Right cardiac atrium (tissue), 5 donors: ENCODE measurements around the gene MSANTD2. TPM values are rescaled to one million over a fixed set of nuclear protein-coding genes. Genes with fewer than 3 reads are reported as not detected.
A peak's percentile ranks its signal among the peaks of the same experiment; 100 is the strongest.

Experiments used
- ATAC-seq, 2 donors: fragments of 200-7000 bp; cut with Tn5 transposase; one replicate each; pipeline versions ENCODE4 v1.8.0 to v1.9.1; 2020; ENCODE audit warnings: moderate library complexity in 2 of 2, mild to moderate bottlenecking in 1 of 2
- DNase-seq, 3 donors: peaks; one replicate each; pipeline ENCODE4 v3.0.0-alpha.2; 2020
- H3K27ac ChIP-seq: one replicate; pipeline ENCODE4 v1.5.1; 2013; ENCODE audit warnings: mild to moderate bottlenecking, low read length, control low read depth, moderate library complexity
- H3K27me3 ChIP-seq: one replicate; pipeline ENCODE4 v1.6.1; 2013; ENCODE audit not compliant: control insufficient read depth, insufficient read depth
- H3K4me1 ChIP-seq: one replicate; pipeline ENCODE4 v1.6.1; 2013; ENCODE audit warnings: low read length; ENCODE audit not compliant: control insufficient read depth, insufficient read depth
- H3K4me3 ChIP-seq: one replicate; pipeline ENCODE4 v1.5.1; 2013; ENCODE audit warnings: low read length, control low read depth
- H3K9me3 ChIP-seq: one replicate; pipeline ENCODE4 v1.6.1; 2013; ENCODE audit warnings: low read length; ENCODE audit not compliant: control insufficient read depth
- WGBS: extraction: QIAGEN DNeasy Blood & Tissue Kit; methylation state at CpG from one replicate; pipeline ENCODE4 v1.1.7; 2013; 5-methylcytosine and 5-hydroxymethylcytosine counted together
- intact Hi-C, 4 donors: fragments of 100-400 bp; cut with DNase I; formaldehyde crosslinking; loops; one replicate each; pipeline versions ENCODE4 v1.11.0 to v1.14.0; 2022 to 2023
- polyA plus RNA-seq: library from polyadenylated mRNA; stranded (reverse); fragments of 200-250 nt; gene quantifications from one replicate; pipeline ENCODE4 v1.2.3, GENCODE V29; 2013
- total RNA-seq, 4 donors: library from RNA; stranded (reverse); fragmentation: NEBNext Ultra II Directional; extraction: Animal tissue kit (Norgen Biotek cat#: 25700); gene quantifications; one replicate each; pipeline ENCODE4 v1.2.1, GENCODE V29; 2021
- donor health status: healthy with polysubstance abuse.
- donor health status: DM: no; HTN: yes; CAD: no.
- donor health status: DM: no; HTN: no; CAD: no.
- donor health status: DM: no; HTN: yes; CAD: no; lungs with severe emphysema.
- donor health status: DM: yes; HTN: yes; CAD: no.

MSANTD2 gene
- total and polyA plus RNA-seq, 5 donors = 3.5 to 6.7 (median 5.1) TPM

- intact Hi-C loops = no loop called here
- H3K4me1 ChIP-seq = peaks cover 2% of the 10 kb centered on the region
- no peak overlapping the region for H3K4me3 ChIP-seq
- H3K27ac ChIP-seq = no peak overlapping the region
- H3K27me3 ChIP-seq = no peaks in the 10 kb centered on the region
- H3K9me3 ChIP-seq = no peaks in the 10 kb centered on the region
- DNase-seq = no peak
- peak in 1 of 2 donors; percentile 2 for ATAC-seq
Measured at GRCh38 chr11:124753205-124753604, 47.0 kb downstream of the MSANTD2 start.

- no peak for ATAC-seq
- no peak for DNase-seq
- peaks cover 2% of the 10 kb centered on the region for H3K4me1 ChIP-seq
- H3K9me3 ChIP-seq = no peaks in the 10 kb centered on the region
- no peak overlapping the region for H3K4me3 ChIP-seq
- H3K27me3 ChIP-seq = no peaks in the 10 kb centered on the region
- intact Hi-C loops = no loop called here
- 44% methylated on average over 10 of the region's 10 CpGs for WGBS
- H3K27ac ChIP-seq = no peak overlapping the region
Measured at GRCh38 chr11:124752471-124753102, 47.6 kb downstream of the MSANTD2 start.

GRCh38 chr11:124751741-124752470 is 48.3 kb downstream of the MSANTD2 start, which contains the start of gene VSIG2:
TSS of gene VSIG2 (minus strand) at chr11:124752255. CDS start at chr11:124752137, 118 bp downstream.
- Histone ChIP-seq H3K4me1 (peaks cover 7% of the 10 kb centered on the region), H3K4me3 (no peak within 1 kb of the TSS), H3K9me3 (no peaks in the 10 kb centered on the region), H3K27ac (no peak within 1 kb of the TSS), H3K27me3 (no peaks in the 10 kb centered on the region)
- ATAC-seq (peak in 1 of 2 donors; percentile 2), DNase-seq (peak in 2 of 3 donors; percentile 50 to 65)
- intact Hi-C loops = no loop called here
- WGBS = 42% methylated on average over 42 of the region's 42 CpGs

DNA sequence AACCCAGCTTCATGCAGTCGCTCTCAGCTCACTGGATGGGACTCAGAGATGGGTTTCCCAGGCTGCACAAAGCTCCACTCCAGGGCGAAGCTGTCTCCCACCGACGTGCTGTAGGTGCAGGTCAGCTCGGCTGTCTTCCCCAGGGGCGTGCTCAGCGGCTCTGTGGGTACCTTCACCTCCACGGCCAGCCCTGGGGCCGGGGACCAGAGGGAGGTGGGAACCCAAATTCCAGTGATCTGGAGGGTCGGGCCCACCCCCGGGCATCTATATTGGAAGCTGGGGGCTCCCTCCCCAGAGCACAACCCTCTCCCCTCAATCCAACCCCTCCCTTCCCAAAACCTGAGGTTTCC is 48.8 kb downstream of the MSANTD2 start:
- intact Hi-C loops = no loop called here
- WGBS = 45% methylated on average over 11 of the region's 11 CpGs
- Histone ChIP-seq H3K9me3 (no peaks in the 10 kb centered on the region), H3K27ac (no peak overlapping the region), H3K27me3 (no peaks in the 10 kb centered on the region), H3K4me1 (peaks cover 7% of the 10 kb centered on the region), H3K4me3 (no peak overlapping the region)
- ATAC-seq (no peak), DNase-seq (no peak)

DNA sequence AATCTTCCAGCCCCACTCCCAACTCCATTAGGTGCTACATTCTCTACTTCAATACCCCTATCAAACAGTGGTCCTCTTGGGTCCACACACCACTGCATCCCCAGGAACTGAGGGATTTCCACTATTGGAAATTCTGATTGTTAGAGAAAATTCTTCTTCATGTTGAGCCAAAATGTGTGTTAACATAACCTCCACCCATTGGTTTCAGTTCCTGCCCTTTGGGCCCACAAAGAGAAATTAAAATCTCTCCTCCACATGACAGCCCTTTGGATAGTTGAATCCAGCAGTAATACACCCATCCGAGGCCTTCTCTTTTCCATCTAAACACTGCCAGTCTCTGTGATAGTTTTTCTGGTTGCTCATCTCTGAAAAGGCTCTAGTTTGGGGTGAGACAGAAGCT is 50.3 kb downstream of the MSANTD2 start:
- no peak for DNase-seq
- no peak for ATAC-seq
- no peaks in the 10 kb centered on the region for H3K9me3 ChIP-seq
- peaks cover 7% of the 10 kb centered on the region for H3K4me1 ChIP-seq
- 50% methylated on average over 1 of the region's 1 CpG for WGBS
- intact Hi-C loops = no loop called here
- H3K27ac ChIP-seq = no peak overlapping the region
- H3K4me3 ChIP-seq = no peak overlapping the region
- no peaks in the 10 kb centered on the region for H3K27me3 ChIP-seq

- Histone ChIP-seq H3K4me1 (peaks cover 7% of the 10 kb centered on the region), H3K27me3 (no peaks in the 10 kb centered on the region), H3K4me3 (no peak overlapping the region), H3K27ac (peak overlapping the region; percentile 13), H3K9me3 (no peaks in the 10 kb centered on the region)
- DNase-seq (peak in 1 of 3 donors; percentile 49), ATAC-seq (peak in 1 of 2 donors; percentile 33)
- WGBS = 27% methylated on average over 12 of the region's 12 CpGs
- intact Hi-C loops = no loop called here
Measured at GRCh38 chr11:124748481-124749343, 51.5 kb downstream of the MSANTD2 start.

- WGBS = 45% methylated on average over 7 of the region's 7 CpGs
- Histone ChIP-seq H3K27me3 (no peaks in the 10 kb centered on the region), H3K4me3 (no peak overlapping the region), H3K4me1 (peaks cover 7% of the 10 kb centered on the region), H3K9me3 (no peaks in the 10 kb centered on the region), H3K27ac (no peak overlapping the region)
- intact Hi-C loops = no loop called here
- no peak for ATAC-seq
- no peak for DNase-seq
Measured at GRCh38 chr11:124748100-124748418, 52.1 kb downstream of the MSANTD2 start.

DNA sequence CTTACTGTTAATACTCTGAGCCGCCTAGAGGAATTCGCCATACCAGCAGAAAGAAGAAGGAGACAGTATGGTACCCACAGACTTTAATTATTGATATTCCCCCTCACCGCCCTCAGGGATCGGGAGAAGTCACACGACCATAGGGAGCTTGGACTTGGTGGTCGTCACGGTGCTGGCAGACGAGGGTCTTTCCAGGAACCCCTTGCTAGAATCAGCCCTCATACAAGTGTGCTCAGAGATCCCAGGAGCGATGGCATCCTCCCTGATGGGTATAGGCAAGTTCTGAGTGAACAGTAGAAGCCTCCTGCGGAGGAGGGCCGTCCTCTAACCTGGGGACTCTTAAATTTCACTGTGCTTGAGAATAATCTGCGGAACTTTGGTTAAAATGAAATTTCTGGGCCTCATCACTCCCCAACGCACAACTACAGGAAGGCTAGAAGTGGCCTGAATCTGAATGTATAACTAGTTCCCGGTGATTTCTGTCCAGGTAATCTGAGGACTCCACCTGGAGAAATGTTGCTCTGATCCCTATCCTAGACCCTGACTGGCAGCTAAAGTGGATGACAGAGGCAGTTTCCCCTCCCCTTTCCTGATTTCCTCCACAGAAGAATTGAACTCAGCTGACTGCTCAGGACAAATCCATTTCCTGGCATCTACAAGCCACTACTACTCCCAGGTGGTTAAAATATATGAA is 52.7 kb downstream of the MSANTD2 start:
- H3K9me3 ChIP-seq = no peaks in the 10 kb centered on the region
- DNase-seq (no peak), ATAC-seq (no peak)
- H3K27ac ChIP-seq = peak overlapping the region; percentile 42
- intact Hi-C loops = no loop called here
- H3K4me3 ChIP-seq = no peak overlapping the region
- 56% methylated on average over 14 of the region's 14 CpGs for WGBS
- H3K27me3 ChIP-seq = no peaks in the 10 kb centered on the region
- H3K4me1 ChIP-seq = peaks cover 7% of the 10 kb centered on the region

- no peaks in the 10 kb centered on the region for H3K27me3 ChIP-seq
- DNase-seq (peak; percentile 72 to 89 (median 88)), ATAC-seq (peak; percentile 83 to 86)
- H3K9me3 ChIP-seq = no peaks in the 10 kb centered on the region
- 11% methylated on average over 37 of the region's 37 CpGs for WGBS
- peak overlapping the region; percentile 16 for H3K27ac ChIP-seq
- intact Hi-C loops = no loop called here
- peaks cover 7% of the 10 kb centered on the region for H3K4me1 ChIP-seq
- H3K4me3 ChIP-seq = peak overlapping the region; percentile 32
Measured at GRCh38 chr11:124746621-124747243, 53.5 kb downstream of the MSANTD2 start.

DNA sequence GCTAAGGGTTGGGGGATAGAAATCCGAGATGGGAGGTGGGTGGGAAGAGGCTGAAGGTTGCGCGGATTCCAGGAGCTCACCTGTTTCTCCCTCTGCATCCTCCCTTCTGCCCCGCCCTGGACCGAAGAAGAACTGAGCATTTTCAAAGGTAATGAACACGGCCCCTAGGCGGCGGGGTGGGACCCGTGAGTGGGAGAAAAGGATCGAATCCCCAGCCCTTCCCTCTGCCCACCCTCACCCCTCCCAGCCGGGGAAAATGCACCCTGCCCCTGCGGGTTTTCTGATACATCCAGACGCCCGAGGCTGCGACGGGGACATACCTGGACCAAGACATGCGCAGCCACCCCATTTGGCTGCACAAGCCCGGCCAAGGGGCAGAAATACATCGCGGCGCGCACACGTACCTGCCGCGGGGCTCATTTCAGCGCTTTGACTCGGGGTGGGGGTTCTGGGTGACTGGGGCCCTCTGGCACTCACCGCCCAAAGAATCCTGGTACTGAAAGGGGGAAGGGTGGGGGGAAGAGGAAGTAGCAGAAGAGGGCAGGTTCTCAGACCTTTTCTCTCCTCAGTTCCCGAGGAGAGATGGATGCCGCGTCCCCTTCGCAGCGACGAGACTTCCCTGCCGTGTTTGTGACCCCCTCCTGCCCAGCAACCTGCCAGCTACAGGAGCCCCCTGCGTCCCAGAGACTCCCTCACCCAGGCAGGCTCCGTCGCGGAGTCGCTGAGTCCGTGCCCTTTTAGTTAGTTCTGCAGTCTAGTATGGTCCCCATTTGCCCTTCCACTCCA is 54.2 kb downstream of the MSANTD2 start:
- H3K27me3 ChIP-seq = no peaks in the 10 kb centered on the region
- 21% methylated on average over 41 of the region's 41 CpGs for WGBS
- H3K4me3 ChIP-seq = peak overlapping the region; percentile 32
- DNase-seq (peak in 1 of 3 donors; percentile 52), ATAC-seq (peak in 1 of 2 donors; percentile 0)
- peaks cover 7% of the 10 kb centered on the region for H3K4me1 ChIP-seq
- intact Hi-C loops = no loop called here
- H3K9me3 ChIP-seq = no peaks in the 10 kb centered on the region
- peak overlapping the region; percentile 7 for H3K27ac ChIP-seq
